Stimulated activated CD8-positive, alpha-beta memory T cell treated with anti-CD3 and anti-CD28 coated beads, Interleukin-2, amount 100 ng/mL, for 48 hours (primary cell): ENCODE data around the gene EEFSEC.

Experiments
- DNase-seq, 2 donors: peaks; one replicate each; pipeline ENCODE4 v3.0.0-alpha.2; 2020; ENCODE audit warnings: low read depth in 2 of 2

The EEFSEC gene

GRCh38 chr3:128392818-128393544, 239.7 kb downstream of the EEFSEC start:
- no peak for DNase-seq

- no peak for DNase-seq
These were observed 240.8 kb downstream of the EEFSEC start for GRCh38 chr3:128394033-128394432.

GRCh38 chr3:128395046-128395445, 241.8 kb downstream of the EEFSEC start:
- no peak for DNase-seq

- DNase-seq, result no peak
These were observed 242.3 kb downstream of the EEFSEC start for GRCh38 chr3:128395500-128396162.

GRCh38 chr3:128397484-128397883, 244.2 kb downstream of the EEFSEC start:
- DNase-seq, result no peak

GRCh38 chr3:128398586-128398985, 245.3 kb downstream of the EEFSEC start:
- DNase-seq, result no peak

- DNase-seq, result no peak
These were observed 246.1 kb downstream of the EEFSEC start for GRCh38 chr3:128399221-128399915.

GRCh38 chr3:128400671-128401070, 247.4 kb downstream of the EEFSEC start:
- no peak for DNase-seq

- DNase-seq, result no peak
These were observed 249.0 kb downstream of the EEFSEC start for GRCh38 chr3:128402319-128402718.

GRCh38 chr3:128402998-128403397, 249.7 kb downstream of the EEFSEC start:
- DNase-seq, result no peak

GRCh38 chr3:128404276-128405068, 251.2 kb downstream of the EEFSEC start:
- DNase-seq, result no peak

- DNase-seq, result no peak
These were observed 252.4 kb downstream of the EEFSEC start for GRCh38 chr3:128405554-128406277.

- DNase-seq, result no peak
These were observed 254.0 kb downstream of the EEFSEC start for GRCh38 chr3:128407247-128407646.

GRCh38 chr3:128408012-128408692, 254.9 kb downstream of the EEFSEC start:
- no peak for DNase-seq

- DNase-seq, result no peak
These were observed 255.7 kb downstream of the EEFSEC start for GRCh38 chr3:128408693-128409623.

GRCh38 chr3:128409624-128410581, 256.6 kb downstream of the EEFSEC start:
- DNase-seq, result no peak

- DNase-seq, result no peak
These were observed 257.6 kb downstream of the EEFSEC start for GRCh38 chr3:128410669-128411573.
